Adrenal gland (tissue), 5 donors: Measurements from ENCODE around the gene PIP5K1C.

ENCODE experiments used
- POLR2A ChIP-seq, 2 donors: fragments of 450-650 bp; IDR thresholded peaks; one replicate each; pipeline ENCODE4 v1.6.1; 2017; ENCODE audit warnings: antibody characterized with exemption in 2 of 2, mild to moderate bottlenecking in 2 of 2, moderate library complexity in 1 of 2
- TF ChIP-seq, protein P1 (sequence below), 6 experiments: fragments of 450-650 bp in 4 of 6; fragments of 200-600 bp in 2 of 6; sonication (generic) in 1 of 6; IDR thresholded peaks; 1 replicate in 5 of 6; 2 replicates in 1 of 6; pipeline versions ENCODE4 v1.5.1 to v1.8.0; 2016 to 2021; ENCODE audit warnings: antibody characterized with exemption in 6 of 6, mild to moderate bottlenecking in 2 of 6, moderate library complexity in 1 of 6
- donor health status: DM: no; HTN: no; CAD: no.

DNA sequence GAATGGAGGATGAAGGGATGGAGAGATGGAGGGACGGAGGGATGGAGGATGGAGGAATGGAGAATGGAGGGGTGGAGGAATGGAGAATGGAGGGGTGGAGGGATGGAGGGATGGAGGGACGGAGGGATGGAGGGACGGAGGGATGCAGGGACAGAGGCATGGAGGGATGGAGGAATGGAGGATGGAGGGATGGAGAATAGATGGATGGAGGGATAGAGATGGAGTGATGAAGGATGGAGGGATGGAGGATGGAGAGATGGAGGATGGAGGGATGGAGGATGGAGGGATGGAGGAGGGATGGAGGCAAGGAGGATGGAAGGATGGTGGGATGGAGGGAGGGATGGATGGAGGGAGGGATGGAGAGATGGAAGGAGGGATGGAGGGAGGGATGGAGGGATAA lies 22.1 kb downstream of the PIP5K1C start:
- TF ChIP-seq, protein P1, sequence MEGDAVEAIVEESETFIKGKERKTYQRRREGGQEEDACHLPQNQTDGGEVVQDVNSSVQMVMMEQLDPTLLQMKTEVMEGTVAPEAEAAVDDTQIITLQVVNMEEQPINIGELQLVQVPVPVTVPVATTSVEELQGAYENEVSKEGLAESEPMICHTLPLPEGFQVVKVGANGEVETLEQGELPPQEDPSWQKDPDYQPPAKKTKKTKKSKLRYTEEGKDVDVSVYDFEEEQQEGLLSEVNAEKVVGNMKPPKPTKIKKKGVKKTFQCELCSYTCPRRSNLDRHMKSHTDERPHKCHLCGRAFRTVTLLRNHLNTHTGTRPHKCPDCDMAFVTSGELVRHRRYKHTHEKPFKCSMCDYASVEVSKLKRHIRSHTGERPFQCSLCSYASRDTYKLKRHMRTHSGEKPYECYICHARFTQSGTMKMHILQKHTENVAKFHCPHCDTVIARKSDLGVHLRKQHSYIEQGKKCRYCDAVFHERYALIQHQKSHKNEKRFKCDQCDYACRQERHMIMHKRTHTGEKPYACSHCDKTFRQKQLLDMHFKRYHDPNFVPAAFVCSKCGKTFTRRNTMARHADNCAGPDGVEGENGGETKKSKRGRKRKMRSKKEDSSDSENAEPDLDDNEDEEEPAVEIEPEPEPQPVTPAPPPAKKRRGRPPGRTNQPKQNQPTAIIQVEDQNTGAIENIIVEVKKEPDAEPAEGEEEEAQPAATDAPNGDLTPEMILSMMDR (IDR thresholded peaks at IDR 0.05), result no peak
- no peak for TF ChIP-seq POLR2A (IDR thresholded peaks at IDR 0.05)
